Mucosa of stomach (tissue), 1 donor: ENCODE measurements around the gene MACROD2.
"Not testable (repeated sequence)": the region's sequence is repeated elsewhere in the genome, so short reads cannot be mapped to it uniquely, and the experiment has no call there.

Experiments
- H3K27me3 ChIP-seq: one replicate; pipeline ENCODE4 v1.7.0; 2013; ENCODE audit warnings: mild to moderate bottlenecking, low read length; ENCODE audit not compliant: control insufficient read depth, insufficient read depth
- H3K36me3 ChIP-seq: one replicate; pipeline ENCODE4 v1.7.0; 2013; ENCODE audit warnings: low read length; ENCODE audit not compliant: control insufficient read depth, insufficient read depth
- H3K4me1 ChIP-seq: one replicate; pipeline ENCODE4 v1.7.0; 2013; ENCODE audit warnings: mild to moderate bottlenecking, low read length; ENCODE audit not compliant: control insufficient read depth, insufficient read depth
- H3K4me3 ChIP-seq: one replicate; pipeline ENCODE4 v1.7.0; 2013; ENCODE audit warnings: low read length
- H3K9ac ChIP-seq: one replicate; pipeline ENCODE4 v1.7.0; 2013; ENCODE audit warnings: mild to moderate bottlenecking, low read length, moderate library complexity
- H3K9me3 ChIP-seq: one replicate; pipeline ENCODE4 v1.7.0; 2013; ENCODE audit warnings: mild to moderate bottlenecking, low read length, moderate library complexity; ENCODE audit not compliant: control insufficient read depth
- donor health status: Pancreatic carcinoma.

Gene MACROD2

DNA sequence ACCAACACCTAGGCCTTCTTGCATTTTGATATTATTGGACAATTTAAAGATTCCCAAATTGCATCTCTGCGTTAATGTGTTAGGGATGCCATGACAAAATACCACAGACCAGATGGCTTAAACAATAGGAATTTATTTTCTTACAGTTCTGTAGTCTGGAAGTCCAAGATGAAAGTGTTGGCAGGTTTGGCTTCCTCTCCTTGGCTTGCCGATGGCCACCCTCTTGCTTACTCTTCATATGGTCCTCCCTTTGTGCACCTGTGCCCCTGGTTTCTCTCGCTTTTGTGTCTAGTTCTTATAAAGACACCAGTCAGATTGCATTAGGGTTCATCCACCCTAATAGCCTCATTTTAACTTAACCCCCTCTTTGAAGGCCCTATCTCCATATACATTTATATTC, 1184.5 kb downstream of the MACROD2 start:
- no peak overlapping the region for H3K4me3 ChIP-seq
- H3K4me1 ChIP-seq, result no peaks in the 10 kb centered on the region
- no peaks in the 10 kb centered on the region for H3K9me3 ChIP-seq
- H3K36me3 ChIP-seq, result no peaks in the 10 kb centered on the region
- no peaks in the 10 kb centered on the region for H3K27me3 ChIP-seq
- no peak overlapping the region for H3K9ac ChIP-seq

DNA sequence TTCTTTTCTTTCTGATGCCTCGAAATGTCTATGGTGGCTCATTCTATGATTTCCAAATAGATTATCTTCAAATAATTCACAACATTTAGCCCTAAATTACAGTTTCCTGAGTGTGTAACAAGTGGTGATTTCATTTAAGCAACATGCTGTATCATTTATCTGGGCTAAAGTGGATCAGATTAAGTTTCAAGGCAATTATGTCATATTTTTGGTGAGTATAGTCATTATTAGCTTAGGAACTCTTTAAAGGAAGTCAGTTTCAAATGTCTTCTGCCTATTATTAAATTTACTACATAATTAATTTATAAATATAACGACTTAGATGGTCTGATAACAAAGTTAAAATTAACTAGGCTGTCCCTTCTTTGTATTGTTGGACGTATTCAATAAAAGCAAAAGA, 1190.0 kb downstream of the MACROD2 start:
- no peaks in the 10 kb centered on the region for H3K9me3 ChIP-seq
- H3K4me3 ChIP-seq, result no peak overlapping the region
- no peaks in the 10 kb centered on the region for H3K27me3 ChIP-seq
- H3K4me1 ChIP-seq, result no peaks in the 10 kb centered on the region
- H3K9ac ChIP-seq, result no peak overlapping the region
- no peaks in the 10 kb centered on the region for H3K36me3 ChIP-seq

DNA sequence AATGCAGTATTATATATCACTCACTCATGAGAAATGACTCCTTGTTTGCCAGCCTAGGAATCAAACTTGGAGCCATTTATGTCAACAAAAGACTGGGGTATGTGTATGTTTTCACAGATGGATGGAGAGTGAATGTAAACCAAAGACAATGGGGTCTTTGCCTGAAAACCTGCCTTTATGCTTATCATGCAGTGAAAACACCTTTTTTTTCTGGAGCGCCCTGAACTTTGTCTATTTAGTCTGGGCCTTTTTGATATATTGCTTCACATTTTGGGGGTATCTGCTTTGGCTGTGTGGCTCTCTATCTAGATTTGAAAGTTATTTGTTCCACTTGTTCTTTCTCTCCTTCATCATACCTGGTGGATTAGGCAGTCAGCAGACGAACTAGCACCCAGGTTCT, 1190.6 kb downstream of the MACROD2 start:
- Histone ChIP-seq H3K36me3 (no peaks in the 10 kb centered on the region), H3K27me3 (no peaks in the 10 kb centered on the region), H3K9ac (no peak overlapping the region), H3K4me3 (no peak overlapping the region), H3K4me1 (no peaks in the 10 kb centered on the region), H3K9me3 (no peaks in the 10 kb centered on the region)

DNA sequence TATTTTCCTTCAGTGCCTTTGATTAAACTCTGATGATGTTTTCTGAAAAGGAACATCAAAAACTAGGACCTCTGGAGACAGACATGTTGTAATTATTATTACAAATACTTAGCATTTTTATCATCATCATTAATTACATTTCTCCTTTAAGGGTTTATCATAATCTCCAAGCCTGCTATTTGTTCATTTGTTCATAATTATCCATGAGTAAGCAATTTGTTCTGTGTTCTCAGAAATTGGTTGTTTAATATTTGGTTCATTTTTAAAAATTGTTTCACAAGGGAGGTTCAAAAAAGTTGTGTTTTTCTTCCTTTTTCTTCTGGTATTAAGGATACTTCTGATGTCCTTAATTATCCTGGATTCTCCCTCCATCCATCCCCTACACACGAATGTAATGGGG, 1192.3 kb downstream of the MACROD2 start:
- Histone ChIP-seq H3K27me3 (no peaks in the 10 kb centered on the region), H3K9ac (no peak overlapping the region), H3K36me3 (no peaks in the 10 kb centered on the region), H3K4me3 (no peak overlapping the region), H3K9me3 (no peaks in the 10 kb centered on the region), H3K4me1 (no peaks in the 10 kb centered on the region)

DNA sequence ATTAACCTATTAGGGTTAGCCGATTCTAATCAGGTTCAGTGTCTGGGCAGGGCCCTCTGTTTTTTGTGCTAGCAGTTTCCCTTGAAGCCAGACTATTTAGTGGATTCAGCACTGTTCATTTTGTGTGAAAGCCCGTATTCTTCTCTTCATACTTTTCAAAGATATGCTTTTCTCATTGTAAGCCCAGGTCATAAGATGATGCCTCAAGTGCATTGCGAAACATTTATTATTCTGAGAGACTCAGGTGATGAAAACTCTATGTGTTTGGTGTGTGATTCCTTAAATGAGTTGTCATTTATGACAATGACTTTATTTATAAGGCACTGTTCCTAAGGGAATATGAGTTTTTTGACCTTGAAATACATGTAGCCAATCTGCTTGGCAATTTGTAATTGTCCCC, 1193.1 kb downstream of the MACROD2 start:
- no peaks in the 10 kb centered on the region for H3K36me3 ChIP-seq
- no peaks in the 10 kb centered on the region for H3K4me1 ChIP-seq
- H3K9me3 ChIP-seq, result no peaks in the 10 kb centered on the region

DNA sequence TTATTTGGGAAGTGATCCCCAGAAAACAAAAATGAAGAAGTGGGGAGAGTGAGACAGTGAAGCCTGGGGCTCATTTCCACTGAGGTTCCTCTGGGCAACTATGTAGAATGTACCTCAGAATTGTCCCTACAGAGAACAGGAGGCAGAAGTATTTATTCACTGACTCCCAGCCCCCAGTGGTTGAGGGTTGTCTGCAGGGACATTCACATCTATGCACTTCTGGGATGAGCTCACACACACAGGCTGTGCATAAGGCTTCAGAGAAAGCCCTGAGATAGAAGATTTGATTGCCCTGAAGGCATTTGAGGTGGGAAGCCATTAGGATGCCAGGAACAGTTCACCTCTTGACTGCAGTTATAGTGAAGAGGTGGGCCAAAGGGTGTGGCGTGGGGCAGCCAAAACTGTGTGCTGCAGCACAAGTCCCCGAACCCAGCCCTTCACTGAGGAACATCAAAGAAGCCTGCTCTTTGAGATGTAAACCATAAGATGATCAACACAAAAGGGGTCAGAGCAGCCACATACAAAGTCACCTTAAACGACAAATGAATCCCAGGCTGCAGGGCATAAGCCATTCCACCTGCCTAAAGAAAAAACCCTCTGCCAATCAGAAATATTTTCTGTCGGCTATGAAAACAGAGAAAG, 1195.9 kb downstream of the MACROD2 start:
- Histone ChIP-seq H3K4me1 (no peaks in the 10 kb centered on the region), H3K27me3 (no peaks in the 10 kb centered on the region), H3K4me3 (no peak overlapping the region), H3K9ac (no peak overlapping the region), H3K36me3 (no peaks in the 10 kb centered on the region), H3K9me3 (no peaks in the 10 kb centered on the region)

More for the DNA sequence above, 1193.1 kb downstream of the MACROD2 start:
- H3K4me3 ChIP-seq, result no peak overlapping the region
- no peak overlapping the region for H3K9ac ChIP-seq
- no peaks in the 10 kb centered on the region for H3K27me3 ChIP-seq

DNA sequence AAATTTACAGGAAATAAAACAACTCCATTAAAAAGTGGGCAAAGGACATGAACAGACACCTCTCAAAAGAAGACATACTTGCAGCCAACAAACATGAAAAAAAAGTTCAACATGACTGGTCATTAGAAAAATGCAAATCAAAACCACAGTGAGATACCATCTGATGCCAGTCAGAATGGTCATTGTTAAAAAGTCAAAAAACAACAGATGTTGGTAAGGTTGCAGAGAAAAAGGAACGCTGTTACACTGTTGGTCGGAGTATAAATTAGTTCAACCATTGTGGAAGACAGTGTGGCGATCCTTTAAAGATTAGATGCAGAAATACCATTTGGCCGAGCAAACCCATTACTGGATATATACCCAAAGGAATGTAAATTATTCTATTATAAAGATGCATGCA, 1200.1 kb downstream of the MACROD2 start:
- Histone ChIP-seq H3K9ac (no peak overlapping the region), H3K4me3 (no peak overlapping the region), H3K36me3 (no peaks in the 10 kb centered on the region), H3K9me3 (no peaks in the 10 kb centered on the region), H3K4me1 (no peaks in the 10 kb centered on the region), H3K27me3 (no peaks in the 10 kb centered on the region)

DNA sequence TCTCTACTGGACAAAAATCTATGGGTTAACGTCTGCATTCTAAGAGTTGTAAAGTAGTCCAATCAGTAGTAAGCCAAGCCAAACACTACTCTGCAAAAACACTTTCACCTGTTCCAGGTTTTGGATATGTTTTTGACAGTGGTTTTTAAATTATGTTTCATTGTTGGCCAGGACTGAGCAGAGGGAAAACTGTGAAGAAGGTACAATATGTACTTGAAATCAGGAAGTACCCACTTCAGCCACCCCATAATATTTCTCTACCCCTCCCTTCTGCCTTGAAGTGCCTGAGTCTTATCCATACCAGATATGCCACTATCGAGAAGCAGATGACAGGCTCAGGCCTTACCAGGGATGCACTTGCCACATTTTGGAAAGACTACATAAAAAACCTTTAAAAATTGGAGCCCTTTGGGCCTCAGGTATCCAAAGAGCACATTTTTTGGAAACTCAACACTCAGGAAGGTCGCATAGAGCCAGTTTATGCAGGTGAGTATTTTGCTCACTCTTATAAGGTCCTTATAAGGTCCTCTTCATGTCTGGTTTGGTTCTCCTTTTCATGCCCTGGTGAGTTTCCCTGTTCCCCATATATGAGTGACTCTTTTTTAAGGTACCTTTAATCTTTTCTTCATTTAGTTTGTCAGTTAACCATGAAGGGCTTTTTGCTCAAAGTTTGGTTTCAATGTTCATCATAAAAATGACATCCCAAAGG, 1201.4 kb downstream of the MACROD2 start:
- H3K27me3 ChIP-seq, result no peaks in the 10 kb centered on the region
- H3K9ac ChIP-seq, result no peak overlapping the region
- H3K4me1 ChIP-seq, result no peaks in the 10 kb centered on the region
- H3K36me3 ChIP-seq, result no peaks in the 10 kb centered on the region
- no peaks in the 10 kb centered on the region for H3K9me3 ChIP-seq
- no peak overlapping the region for H3K4me3 ChIP-seq

DNA sequence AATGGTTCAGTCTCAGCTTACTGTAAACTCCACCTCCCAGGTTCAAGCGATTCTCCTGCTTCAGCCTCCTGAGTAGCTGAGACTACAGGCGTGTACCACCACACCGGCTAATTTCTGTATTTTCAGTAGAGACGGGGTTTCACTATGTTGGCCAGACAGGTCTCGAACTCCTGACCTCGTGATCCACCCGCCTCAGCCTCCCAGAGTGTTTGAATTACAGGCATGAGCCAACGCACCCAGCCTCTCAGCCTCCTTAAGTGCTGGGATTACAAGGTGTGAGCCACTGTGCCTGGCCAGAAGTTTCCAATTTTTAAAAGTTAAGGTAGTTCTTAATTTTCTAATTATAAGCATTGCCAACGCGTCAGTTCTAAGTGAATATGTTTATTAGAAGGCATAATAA, 1202.7 kb downstream of the MACROD2 start:
- not testable (repeated sequence) for H3K9ac ChIP-seq, H3K27me3 ChIP-seq, H3K9me3 ChIP-seq, H3K36me3 ChIP-seq, H3K4me3 ChIP-seq, H3K4me1 ChIP-seq

DNA sequence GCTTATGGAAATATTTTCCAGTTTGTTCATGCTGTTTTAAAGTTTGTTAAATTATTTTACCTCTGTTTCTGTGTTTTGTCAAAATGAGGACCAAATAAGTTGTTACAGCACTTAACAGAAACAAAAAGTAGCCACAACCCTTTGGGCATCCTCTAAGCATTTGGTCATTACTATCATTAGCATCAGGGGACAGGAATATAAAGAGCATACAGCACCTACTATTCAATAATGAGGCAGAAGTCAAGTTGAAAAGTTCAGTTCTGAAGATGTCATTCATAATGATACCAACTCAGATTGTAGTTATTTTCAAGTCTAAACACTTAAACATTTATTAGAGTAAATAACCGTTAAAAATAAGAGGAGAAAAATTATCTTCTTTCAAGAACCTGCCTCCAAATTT, 1204.4 kb downstream of the MACROD2 start:
- Histone ChIP-seq H3K9ac (no peak overlapping the region), H3K4me1 (no peaks in the 10 kb centered on the region), H3K27me3 (no peaks in the 10 kb centered on the region), H3K4me3 (no peak overlapping the region), H3K9me3 (no peaks in the 10 kb centered on the region), H3K36me3 (no peaks in the 10 kb centered on the region)

DNA sequence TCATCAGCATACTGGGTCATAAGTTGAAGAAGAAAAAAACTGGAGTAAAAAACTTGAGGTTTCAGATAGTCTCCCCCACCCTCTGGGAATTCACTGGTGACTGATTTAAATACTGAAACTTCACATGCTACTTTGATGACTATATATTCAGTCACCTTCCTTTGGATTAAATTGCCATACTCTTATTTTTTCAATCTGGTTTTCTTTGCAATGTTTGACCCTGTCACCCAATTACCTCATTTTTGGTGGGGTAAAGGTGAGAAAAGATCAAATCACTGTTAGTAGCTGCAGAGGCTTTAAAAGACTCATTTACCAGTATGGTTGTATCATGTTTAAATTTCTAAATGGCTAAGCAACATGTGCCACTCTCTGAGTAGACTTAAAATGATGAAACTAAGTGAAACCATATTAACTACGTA, 1204.8 kb downstream of the MACROD2 start:
- no peaks in the 10 kb centered on the region for H3K36me3 ChIP-seq
- H3K9me3 ChIP-seq, result no peaks in the 10 kb centered on the region
- no peak overlapping the region for H3K9ac ChIP-seq
- H3K4me1 ChIP-seq, result no peaks in the 10 kb centered on the region
- H3K4me3 ChIP-seq, result no peak overlapping the region
- no peaks in the 10 kb centered on the region for H3K27me3 ChIP-seq

DNA sequence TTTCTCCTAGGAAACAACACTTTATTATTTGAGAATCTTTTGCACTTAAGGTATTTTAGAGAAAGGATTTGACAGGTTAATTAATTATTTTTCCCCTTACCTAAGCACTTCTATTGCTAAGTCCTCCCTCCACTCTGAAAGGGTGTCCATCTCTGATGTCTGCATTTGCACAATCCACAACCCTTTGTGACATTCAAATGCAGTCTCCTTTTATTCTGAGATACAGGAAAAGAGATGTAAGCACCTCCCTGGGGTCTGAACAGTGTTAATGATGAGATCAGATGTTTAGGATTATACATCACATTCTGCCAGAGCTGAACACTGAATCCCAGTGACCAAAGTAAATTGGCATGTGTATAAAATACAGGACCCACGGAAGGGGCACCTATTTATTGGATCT, 1206.3 kb downstream of the MACROD2 start:
- Histone ChIP-seq H3K9ac (no peak overlapping the region), H3K36me3 (no peaks in the 10 kb centered on the region), H3K27me3 (no peaks in the 10 kb centered on the region), H3K4me3 (no peak overlapping the region), H3K4me1 (no peaks in the 10 kb centered on the region), H3K9me3 (no peaks in the 10 kb centered on the region)
